HCT116 (cell line): ENCODE data around the gene CTNNA1. TPM values are rescaled to one million over a fixed set of nuclear protein-coding genes. Genes with fewer than 3 reads are reported as not detected.

Experiments used
- ATAC-seq: fragments of 200-7000 bp; cut with Tn5 transposase; 2 replicates; pipeline ENCODE4 v1.9.1; 2020; ENCODE audit warnings: mild to moderate bottlenecking, moderate library complexity
- BruUV-seq: library from RNA; stranded (reverse); fragments of 400-500 nt; replicated peaks from 2 replicates; lab custom pipeline; 2021; lab: Mats Ljungman, UMichigan
- CTCF ChIA-PET: fragments of 300-600 bp; sonication (Branson Sonifier 250); formaldehyde crosslinking; loops from one replicate; lab custom pipeline; 2021; ENCODE audit warnings: antibody characterized with exemption; lab: Charles Lee
- POLR2A ChIA-PET: fragments of 300-600, 350-600 bp; sonication (Branson Sonifier 250); formaldehyde crosslinking; loops from one replicate; lab custom pipeline; 2021; ENCODE audit warnings: antibody characterized with exemption; lab: Charles Lee
- RAD21 ChIA-PET, 2 experiments: fragments of 300-600 bp; sonication (Branson Sonifier 250); formaldehyde crosslinking; loops; one replicate each; lab custom pipeline; 2023; ENCODE audit warnings: low total read pairs in 2 of 2; ENCODE audit not compliant: uncharacterized antibody in 2 of 2, unreplicated experiment in 2 of 2, low non-redundant PET in 1 of 2; lab: Charles Lee
- DNase-seq: peaks from one replicate; pipeline ENCODE4 v3.0.0-alpha.2; 2010; ENCODE audit warnings: low read depth, low spot score
- H2AFZ ChIP-seq: fragments of 200-600 bp; shearing (Covaris generic), sonication (generic); 2 replicates; pipeline ENCODE4 v1.6.1; 2017; ENCODE audit warnings: low read depth, mixed run types, mixed read lengths, antibody characterized with exemption, low read length; ENCODE audit not compliant: poor library complexity, severe bottlenecking
- H3K27ac ChIP-seq: 2 replicates; pipeline ENCODE4 v1.5.1; 2012; ENCODE audit warnings: low read depth, low read length
- H3K27me3 ChIP-seq: fragments of 200-600 bp; sonication (generic); 2 replicates; pipeline ENCODE4 v1.6.1; 2016; ENCODE audit warnings: mixed run types, low read length, mixed read lengths; ENCODE audit not compliant: insufficient read depth
- H3K36me3 ChIP-seq, 2 experiments: fragments of 200-500 bp in 1 of 2; fragments of 200-600 bp in 1 of 2; sonication (Bioruptor generic) in 1 of 2; sonication (generic) in 1 of 2; 2 replicates each; pipeline versions ENCODE4 v1.5.1 to v1.6.1; 2014 to 2016; ENCODE audit warnings: low read length in 2 of 2, inconsistent platforms in 1 of 2, mixed read lengths in 1 of 2, mixed run types in 1 of 2; ENCODE audit not compliant: insufficient read depth in 2 of 2, control insufficient read depth in 1 of 2
- H3K4me1 ChIP-seq, 2 experiments: fragments of 200-600 bp in 1 of 2; sonication (generic) in 1 of 2; 2 replicates each; pipeline versions ENCODE4 v1.5.1 to v1.6.1; 2012 to 2017; ENCODE audit warnings: low read length in 2 of 2, inconsistent platforms in 1 of 2, mild to moderate bottlenecking in 1 of 2, mixed read lengths in 1 of 2, mixed run types in 1 of 2, moderate library complexity in 1 of 2; ENCODE audit not compliant: insufficient read depth in 2 of 2, control insufficient read depth in 1 of 2
- H3K4me2 ChIP-seq: fragments of 200-600 bp; sonication (generic); 2 replicates; pipeline ENCODE4 v1.6.1; 2017; ENCODE audit warnings: mixed run types, low read length, mixed read lengths
- H3K4me3 ChIP-seq, 2 experiments: fragments of 200-600 bp in 1 of 2; sonication (generic) in 1 of 2; replicated peaks in 1 of 2; 2 replicates each; pipeline ENCODE4 v1.5.1; 2011 to 2016; ENCODE audit warnings: low read length in 2 of 2, control low read depth in 1 of 2, low read depth in 1 of 2, mild to moderate bottlenecking in 1 of 2, mixed read lengths in 1 of 2, mixed run types in 1 of 2
- H3K79me2 ChIP-seq: fragments of 200-600 bp; sonication (generic); 2 replicates; pipeline ENCODE4 v1.6.1; 2017; ENCODE audit warnings: mild to moderate bottlenecking, mixed run types, low read length, moderate library complexity, mixed read lengths; ENCODE audit not compliant: insufficient read depth
- H3K9ac ChIP-seq: fragments of 200-600 bp; sonication (generic); 2 replicates; pipeline ENCODE4 v1.6.1; 2016; ENCODE audit warnings: low read length, mixed read lengths
- H3K9me2 ChIP-seq: fragments of 200-600 bp; sonication (generic), shearing (Covaris generic); 2 replicates; pipeline ENCODE4 v1.6.1; 2017; ENCODE audit warnings: mixed run types, mild to moderate bottlenecking, moderate library complexity; ENCODE audit not compliant: insufficient read depth
- H3K9me3 ChIP-seq, 2 experiments: fragments of 200-500 bp in 1 of 2; fragments of 200-600 bp in 1 of 2; sonication (Bioruptor generic) in 1 of 2; sonication (generic) in 1 of 2; 2 replicates each; pipeline ENCODE4 v1.6.1; 2014 to 2017; ENCODE audit warnings: low read length in 2 of 2, mixed read lengths in 2 of 2, inconsistent platforms in 1 of 2, low read depth in 1 of 2, mild to moderate bottlenecking in 1 of 2, mixed run types in 1 of 2, moderate library complexity in 1 of 2; ENCODE audit not compliant: control insufficient read depth in 1 of 2, insufficient read depth in 1 of 2
- H4K20me1 ChIP-seq: fragments of 200-600 bp; sonication (generic), shearing (Covaris generic); 2 replicates; pipeline ENCODE4 v1.6.1; 2017; ENCODE audit warnings: mixed run types, mild to moderate bottlenecking, moderate library complexity; ENCODE audit not compliant: insufficient read depth
- CEBPB ChIP-seq: IDR thresholded peaks from 2 replicates; pipeline ENCODE4 v1.6.1; 2012; ENCODE audit warnings: low read depth
- EGR1 ChIP-seq: IDR thresholded peaks from 2 replicates; pipeline ENCODE4 v1.6.1; 2012; ENCODE audit warnings: low read depth
- ELF1 ChIP-seq: IDR thresholded peaks from 2 replicates; pipeline ENCODE4 v1.6.1; 2012; ENCODE audit warnings: low read depth, borderline replicate concordance
- EZH2 ChIP-seq: fragments of 200-600 bp; sonication (generic); IDR thresholded peaks from 2 replicates; pipeline ENCODE4 v1.6.1; 2017; ENCODE audit warnings: antibody characterized with exemption, mixed run types
- EZH2phosphoT487 ChIP-seq: fragments of 200-600 bp; IDR thresholded peaks from 2 replicates; pipeline ENCODE4 v1.6.1; 2018; ENCODE audit warnings: antibody characterized with exemption, borderline replicate concordance
- FOSL1 ChIP-seq: IDR thresholded peaks from 2 replicates; pipeline ENCODE4 v1.6.1; 2012; ENCODE audit warnings: low read depth
- POLR2A ChIP-seq: IDR thresholded peaks from 2 replicates; pipeline ENCODE4 v1.7.0; 2011; ENCODE audit warnings: borderline replicate concordance; ENCODE audit not compliant: insufficient read depth, insufficient read length; ENCODE audit errors: extremely low read depth
- POLR2AphosphoS5 ChIP-seq: IDR thresholded peaks from 2 replicates; pipeline ENCODE4 v1.6.1; 2011; ENCODE audit warnings: mild to moderate bottlenecking, low read depth, low read length, moderate library complexity
- RAD21 ChIP-seq: IDR thresholded peaks from 2 replicates; pipeline ENCODE4 v1.6.1; 2012; ENCODE audit warnings: low read depth, mild to moderate bottlenecking
- SIN3A ChIP-seq: IDR thresholded peaks from 2 replicates; pipeline ENCODE4 v1.6.1; 2012; ENCODE audit warnings: low read depth
- SRF ChIP-seq: IDR thresholded peaks from 2 replicates; pipeline ENCODE4 v1.6.1; 2012; ENCODE audit warnings: low read depth
- TCF7L2 ChIP-seq: IDR thresholded peaks from 2 replicates; pipeline ENCODE4 v1.7.0; 2011; ENCODE audit warnings: borderline replicate concordance, inconsistent platforms; ENCODE audit not compliant: insufficient read depth, insufficient read length; ENCODE audit errors: extremely low read depth
- YY1 ChIP-seq: IDR thresholded peaks from 2 replicates; pipeline ENCODE4 v1.6.1; 2011; ENCODE audit warnings: low read length, low read depth, moderate library complexity, mild to moderate bottlenecking; ENCODE audit not compliant: insufficient replicate concordance; ENCODE audit errors: extremely low read depth
- ZBTB33 ChIP-seq: IDR thresholded peaks from 2 replicates; pipeline ENCODE4 v1.6.1; 2011; ENCODE audit warnings: mild to moderate bottlenecking, low read length, moderate library complexity; ENCODE audit not compliant: insufficient replicate concordance; ENCODE audit errors: extremely low read depth
- ZFX ChIP-seq: fragments of 450-650 bp; IDR thresholded peaks from 2 replicates; pipeline ENCODE4 v1.6.1; 2017
- ZNF274 ChIP-seq: fragments of 200-500 bp; sonication (Bioruptor generic); IDR thresholded peaks from 2 replicates; pipeline ENCODE4 v1.6.1; 2014; ENCODE audit warnings: mild to moderate bottlenecking, low read depth, low read length, inconsistent platforms
- intact Hi-C: fragments of 100-400 bp; cut with micrococcal nuclease; formaldehyde crosslinking; loops from 2 replicates; pipeline ENCODE4 v1.10.0; 2022
- total RNA-seq: library from RNA; stranded (reverse); gene quantifications from one replicate; pipeline ENCODE4 v1.2.1, GENCODE V29; 2021; ENCODE audit not compliant: unreplicated experiment
- TF ChIP-seq, protein P1 (sequence below): IDR thresholded peaks from 2 replicates; pipeline ENCODE4 v1.6.1; 2012; ENCODE audit warnings: low read depth
- TF ChIP-seq, protein P2 (sequence below): IDR thresholded peaks from 2 replicates; pipeline ENCODE4 v1.6.1; 2012
- TF ChIP-seq, protein P3 (sequence below), 3 experiments: fragments of 200-600 bp in 1 of 3; sonication (generic) in 1 of 3; IDR thresholded peaks in 2 of 3; conservative IDR thresholded peaks in 1 of 3; 2 replicates each; pipeline ENCODE4 v1.5.1; 2012 to 2017; ENCODE audit warnings: low read depth in 2 of 3, low read length in 2 of 3, antibody characterized with exemption in 1 of 3, borderline replicate concordance in 1 of 3, control low read depth in 1 of 3, mild to moderate bottlenecking in 1 of 3, mixed read lengths in 1 of 3, mixed run types in 1 of 3, moderate library complexity in 1 of 3; ENCODE audit not compliant: insufficient read depth in 1 of 3
- TF ChIP-seq, protein P4 (sequence below): IDR thresholded peaks from 2 replicates; pipeline ENCODE4 v1.6.1; 2012

The CTNNA1 gene
- total RNA-seq, 1 experiment from 2014 or later, result 313 TPM

DNA sequence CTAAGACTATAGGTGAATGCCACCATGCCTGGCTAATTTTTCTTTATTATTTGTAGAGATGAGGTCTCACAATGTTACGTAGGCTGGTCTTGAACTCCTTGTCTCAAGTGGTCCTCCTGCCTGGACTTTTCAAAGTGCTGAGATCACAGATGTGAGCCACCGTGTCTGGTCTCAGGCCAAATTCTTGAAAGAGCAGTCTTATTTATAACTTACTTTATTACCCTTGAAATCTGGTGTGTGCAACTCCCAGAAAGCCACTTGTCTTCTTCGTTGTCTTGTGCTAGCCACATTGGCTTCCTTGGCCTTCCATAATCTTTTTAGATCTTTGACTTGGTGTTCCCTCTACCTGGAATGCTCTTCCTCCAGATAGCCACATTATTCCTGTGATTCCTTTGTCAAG lies 50.1 kb downstream of the CTNNA1 start:
- TF ChIP-seq ZNF274, result no peak
- TF ChIP-seq RAD21, result no peak
- TF ChIP-seq SIN3A, result no peak
- TF ChIP-seq, protein P1, sequence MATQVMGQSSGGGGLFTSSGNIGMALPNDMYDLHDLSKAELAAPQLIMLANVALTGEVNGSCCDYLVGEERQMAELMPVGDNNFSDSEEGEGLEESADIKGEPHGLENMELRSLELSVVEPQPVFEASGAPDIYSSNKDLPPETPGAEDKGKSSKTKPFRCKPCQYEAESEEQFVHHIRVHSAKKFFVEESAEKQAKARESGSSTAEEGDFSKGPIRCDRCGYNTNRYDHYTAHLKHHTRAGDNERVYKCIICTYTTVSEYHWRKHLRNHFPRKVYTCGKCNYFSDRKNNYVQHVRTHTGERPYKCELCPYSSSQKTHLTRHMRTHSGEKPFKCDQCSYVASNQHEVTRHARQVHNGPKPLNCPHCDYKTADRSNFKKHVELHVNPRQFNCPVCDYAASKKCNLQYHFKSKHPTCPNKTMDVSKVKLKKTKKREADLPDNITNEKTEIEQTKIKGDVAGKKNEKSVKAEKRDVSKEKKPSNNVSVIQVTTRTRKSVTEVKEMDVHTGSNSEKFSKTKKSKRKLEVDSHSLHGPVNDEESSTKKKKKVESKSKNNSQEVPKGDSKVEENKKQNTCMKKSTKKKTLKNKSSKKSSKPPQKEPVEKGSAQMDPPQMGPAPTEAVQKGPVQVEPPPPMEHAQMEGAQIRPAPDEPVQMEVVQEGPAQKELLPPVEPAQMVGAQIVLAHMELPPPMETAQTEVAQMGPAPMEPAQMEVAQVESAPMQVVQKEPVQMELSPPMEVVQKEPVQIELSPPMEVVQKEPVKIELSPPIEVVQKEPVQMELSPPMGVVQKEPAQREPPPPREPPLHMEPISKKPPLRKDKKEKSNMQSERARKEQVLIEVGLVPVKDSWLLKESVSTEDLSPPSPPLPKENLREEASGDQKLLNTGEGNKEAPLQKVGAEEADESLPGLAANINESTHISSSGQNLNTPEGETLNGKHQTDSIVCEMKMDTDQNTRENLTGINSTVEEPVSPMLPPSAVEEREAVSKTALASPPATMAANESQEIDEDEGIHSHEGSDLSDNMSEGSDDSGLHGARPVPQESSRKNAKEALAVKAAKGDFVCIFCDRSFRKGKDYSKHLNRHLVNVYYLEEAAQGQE, result no peak
- TF ChIP-seq EZH2phosphoT487, result no peak
- no peak for TF ChIP-seq TCF7L2
- no peak for TF ChIP-seq FOSL1
- TF ChIP-seq, protein P2, sequence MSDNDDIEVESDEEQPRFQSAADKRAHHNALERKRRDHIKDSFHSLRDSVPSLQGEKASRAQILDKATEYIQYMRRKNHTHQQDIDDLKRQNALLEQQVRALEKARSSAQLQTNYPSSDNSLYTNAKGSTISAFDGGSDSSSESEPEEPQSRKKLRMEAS, result no peak
- TF ChIP-seq ZFX, result no peak
- no peak for TF ChIP-seq YY1
- TF ChIP-seq, protein P3, sequence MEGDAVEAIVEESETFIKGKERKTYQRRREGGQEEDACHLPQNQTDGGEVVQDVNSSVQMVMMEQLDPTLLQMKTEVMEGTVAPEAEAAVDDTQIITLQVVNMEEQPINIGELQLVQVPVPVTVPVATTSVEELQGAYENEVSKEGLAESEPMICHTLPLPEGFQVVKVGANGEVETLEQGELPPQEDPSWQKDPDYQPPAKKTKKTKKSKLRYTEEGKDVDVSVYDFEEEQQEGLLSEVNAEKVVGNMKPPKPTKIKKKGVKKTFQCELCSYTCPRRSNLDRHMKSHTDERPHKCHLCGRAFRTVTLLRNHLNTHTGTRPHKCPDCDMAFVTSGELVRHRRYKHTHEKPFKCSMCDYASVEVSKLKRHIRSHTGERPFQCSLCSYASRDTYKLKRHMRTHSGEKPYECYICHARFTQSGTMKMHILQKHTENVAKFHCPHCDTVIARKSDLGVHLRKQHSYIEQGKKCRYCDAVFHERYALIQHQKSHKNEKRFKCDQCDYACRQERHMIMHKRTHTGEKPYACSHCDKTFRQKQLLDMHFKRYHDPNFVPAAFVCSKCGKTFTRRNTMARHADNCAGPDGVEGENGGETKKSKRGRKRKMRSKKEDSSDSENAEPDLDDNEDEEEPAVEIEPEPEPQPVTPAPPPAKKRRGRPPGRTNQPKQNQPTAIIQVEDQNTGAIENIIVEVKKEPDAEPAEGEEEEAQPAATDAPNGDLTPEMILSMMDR (IDR thresholded peaks at IDR 0.05 in 2 of 3, conservative IDR thresholded peaks at IDR 0.05 in 1 of 3; ENCODE audit: borderline replicate concordance in 1 of 3, insufficient read depth in 1 of 3, low read depth in 2 of 3, low read length in 2 of 3), result no peak
- TF ChIP-seq SRF, result no peak
- no peak for TF ChIP-seq POLR2A
- TF ChIP-seq ZBTB33, result no peak
- TF ChIP-seq ELF1, result no peak
- no peak for TF ChIP-seq CEBPB
- no peak for TF ChIP-seq EZH2
- TF ChIP-seq POLR2AphosphoS5, result no peak
- TF ChIP-seq EGR1, result no peak
- TF ChIP-seq, protein P4, sequence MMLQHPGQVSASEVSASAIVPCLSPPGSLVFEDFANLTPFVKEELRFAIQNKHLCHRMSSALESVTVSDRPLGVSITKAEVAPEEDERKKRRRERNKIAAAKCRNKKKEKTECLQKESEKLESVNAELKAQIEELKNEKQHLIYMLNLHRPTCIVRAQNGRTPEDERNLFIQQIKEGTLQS, result no peak
- RAD21 ChIA-PET, result no interaction called here

More for the DNA sequence above, 50.1 kb downstream of the CTNNA1 start:
- CTCF ChIA-PET, result interaction anchor here (1.4 kb wide), 1 partner anchor 13 kb away, joined by 3 read pairs; no protein-coding TSS in a partner anchor
- no peaks in the 10 kb centered on the region for H3K9me3 ChIP-seq
- no peaks in the 10 kb centered on the region for H3K4me1 ChIP-seq
- no peak overlapping the region for H2AFZ ChIP-seq
- BruUV-seq, result no TSS peak
- 0 out of 4 replicates have a peak, but pooled peaks cover 0 to 3% of the 10 kb centered on the region in 2 experiments for H3K36me3 ChIP-seq
- no peak overlapping the region for H3K9ac ChIP-seq
- H3K4me2 ChIP-seq, result no peak overlapping the region
- H4K20me1 ChIP-seq, result no peaks in the 10 kb centered on the region
- no peaks in the 10 kb centered on the region for H3K27me3 ChIP-seq
- POLR2A ChIA-PET, result no interaction called here
- intact Hi-C loops, result no loop called here
- no peak overlapping the region for H3K27ac ChIP-seq
- DNase-seq (no peak), ATAC-seq (no peak)
- H3K79me2 ChIP-seq, result peaks cover 90% of the 10 kb centered on the region
- H3K4me3 ChIP-seq, result no peak overlapping the region
- H3K9me2 ChIP-seq, result no peaks in the 10 kb centered on the region
